SK-N-SH (cell line): ENCODE measurements around the gene TBC1D1. TPM values are rescaled to one million over a fixed set of nuclear protein-coding genes. Genes with fewer than 3 reads are reported as not detected.

Experiments used
- CTCF ChIA-PET: fragments of 300-600, 350-600 bp; formaldehyde crosslinking; extraction: SDS; loops from one replicate; lab custom pipeline; 2021; lab: Yijun Ruan, JAX
- POLR2A ChIA-PET: fragments of 350-600 bp; sonication (Branson Sonifier 250); formaldehyde crosslinking; extraction: SDS; loops from one replicate; lab custom pipeline; 2020; ENCODE audit warnings: antibody characterized with exemption, inconsistent platforms; lab: Yijun Ruan, JAX
- DNase-seq: peaks from one replicate; pipeline ENCODE4 v3.0.0; 2012
- H2AFZ ChIP-seq: fragments of 200-600 bp; sonication (generic); 2 replicates; pipeline ENCODE4 v1.8.1; 2016; ENCODE audit warnings: antibody characterized with exemption, mild to moderate bottlenecking, low read depth
- H3F3A ChIP-seq: fragments of 200-600 bp; sonication (generic); replicated peaks from 2 replicates; pipeline ENCODE3; 2016; ENCODE audit warnings: antibody characterized with exemption, mild to moderate bottlenecking; ENCODE audit not compliant: insufficient read depth
- H3K27ac ChIP-seq, 2 experiments: fragments of 200-500 bp in 1 of 2; fragments of 200-600 bp in 1 of 2; sonication (Bioruptor generic) in 1 of 2; sonication (generic), shearing (Covaris generic) in 1 of 2; 2 replicates each; pipeline versions ENCODE4 v1.5.1 to v1.6.1; 2014 to 2016; ENCODE audit warnings: low read depth in 2 of 2, inconsistent platforms in 1 of 2, low read length in 1 of 2, mild to moderate bottlenecking in 1 of 2, mixed read lengths in 1 of 2
- H3K27me3 ChIP-seq: fragments of 200-600 bp; sonication (generic), shearing (Covaris generic); 2 replicates; pipeline ENCODE4 v1.6.1; 2016; ENCODE audit warnings: mixed run types; ENCODE audit not compliant: insufficient read depth
- H3K36me3 ChIP-seq, 2 experiments: fragments of 200-500 bp in 1 of 2; fragments of 200-600 bp in 1 of 2; sonication (Bioruptor generic) in 1 of 2; sonication (generic) in 1 of 2; replicated peaks in 1 of 2; 2 replicates each; pipeline versions ENCODE3 to v1.5.1; 2014 to 2016; ENCODE audit warnings: low read length in 1 of 2, mild to moderate bottlenecking in 1 of 2; ENCODE audit not compliant: insufficient read depth in 2 of 2, control insufficient read depth in 1 of 2
- H3K4me1 ChIP-seq, 2 experiments: fragments of 200-500 bp in 1 of 2; fragments of 200-600 bp in 1 of 2; sonication (Bioruptor generic) in 1 of 2; sonication (generic), shearing (Covaris generic) in 1 of 2; 2 replicates each; pipeline versions ENCODE4 v1.5.1 to v1.6.1; 2014 to 2016; ENCODE audit warnings: low read depth in 1 of 2, low read length in 1 of 2, mixed run types in 1 of 2; ENCODE audit not compliant: insufficient read depth in 2 of 2, control insufficient read depth in 1 of 2
- H3K4me2 ChIP-seq: fragments of 200-600 bp; sonication (generic), shearing (Covaris generic); 2 replicates; pipeline ENCODE4 v1.6.1; 2017; ENCODE audit warnings: mixed run types
- H3K4me3 ChIP-seq, 2 experiments: fragments of 200-500 bp in 1 of 2; fragments of 200-600 bp in 1 of 2; sonication (Bioruptor generic) in 1 of 2; sonication (generic), shearing (Covaris generic) in 1 of 2; 2 replicates each; pipeline versions ENCODE4 v1.5.1 to v1.8.1; 2014 to 2016; ENCODE audit warnings: low read depth in 2 of 2, inconsistent platforms in 1 of 2, low read length in 1 of 2, mild to moderate bottlenecking in 1 of 2, mixed read lengths in 1 of 2, moderate library complexity in 1 of 2
- H3K79me2 ChIP-seq: fragments of 200-600 bp; sonication (generic); 2 replicates; pipeline ENCODE4 v1.8.1; 2017; ENCODE audit warnings: mild to moderate bottlenecking; ENCODE audit not compliant: insufficient read depth
- H3K9ac ChIP-seq: fragments of 200-600 bp; sonication (generic); 2 replicates; pipeline ENCODE4 v1.6.1; 2017; ENCODE audit warnings: mixed run types
- H3K9me2 ChIP-seq: fragments of 200-600 bp; sonication (generic); 2 replicates; pipeline ENCODE4 v1.6.1; 2017; ENCODE audit warnings: mixed run types
- H3K9me3 ChIP-seq: fragments of 200-600 bp; sonication (generic); 2 replicates; pipeline ENCODE4 v1.6.1; 2017; ENCODE audit warnings: mixed run types, mild to moderate bottlenecking, moderate library complexity
- H4K20me1 ChIP-seq: fragments of 200-600 bp; sonication (generic); 2 replicates; pipeline ENCODE4 v1.6.1; 2017; ENCODE audit warnings: mild to moderate bottlenecking, mixed run types; ENCODE audit not compliant: insufficient read depth
- CHD2 ChIP-seq: fragments of 150-350 bp; IDR thresholded peaks from 2 replicates; pipeline ENCODE4 v1.6.1; 2018; ENCODE audit warnings: low read length; ENCODE audit not compliant: partially characterized antibody
- CTCF ChIP-seq: fragments of 200-600 bp; sonication (generic); IDR thresholded peaks from 2 replicates; pipeline ENCODE4 v1.6.1; 2017; ENCODE audit warnings: antibody characterized with exemption, mild to moderate bottlenecking, moderate library complexity
- EP300 ChIP-seq, 2 experiments: IDR thresholded peaks; 2 replicates each; pipeline versions ENCODE4 v1.4.0 to v1.6.1; 2012; ENCODE audit warnings: borderline replicate concordance in 1 of 2, low read depth in 1 of 2, low read length in 1 of 2
- EZH2phosphoT487 ChIP-seq: fragments of 200-600 bp; sonication (generic); IDR thresholded peaks from 2 replicates; pipeline ENCODE4 v1.6.1; 2017; ENCODE audit warnings: low read depth, mixed run types, mild to moderate bottlenecking, antibody characterized with exemption, moderate library complexity, borderline replicate concordance
- FOSL2 ChIP-seq: IDR thresholded peaks from 2 replicates; pipeline ENCODE4 v1.4.0; 2012; ENCODE audit warnings: low read depth, mild to moderate bottlenecking, moderate library complexity, borderline replicate concordance
- GATA2 ChIP-seq: sonication (generic); formaldehyde crosslinking; IDR thresholded peaks from 2 replicates; pipeline ENCODE4 v1.5.0; 2020; ENCODE audit warnings: mild to moderate bottlenecking, missing genetic modification reagents
- IRF3 ChIP-seq: fragments of 150-350 bp; IDR thresholded peaks from 2 replicates; pipeline ENCODE4 v1.6.1; 2016; ENCODE audit warnings: mild to moderate bottlenecking, low read depth, low read length
- MAX ChIP-seq: IDR thresholded peaks from 2 replicates; pipeline ENCODE4 v1.4.0; 2012; ENCODE audit warnings: low read depth
- NFIC ChIP-seq: IDR thresholded peaks from 2 replicates; pipeline ENCODE4 v1.4.0; 2012; ENCODE audit warnings: borderline replicate concordance
- REST ChIP-seq: IDR thresholded peaks from 2 replicates; pipeline ENCODE4 v1.6.1; 2012; ENCODE audit warnings: mild to moderate bottlenecking, low read depth, low read length, moderate library complexity
- RFX5 ChIP-seq: IDR thresholded peaks from 2 replicates; pipeline ENCODE4 v1.6.1; 2012; ENCODE audit warnings: mild to moderate bottlenecking, improper control_type of control experiment, low read length
- USF1 ChIP-seq: IDR thresholded peaks from 2 replicates; pipeline ENCODE4 v1.4.0; 2012; ENCODE audit warnings: low read depth, borderline replicate concordance
- USF2 ChIP-seq: fragments of 150-350 bp; IDR thresholded peaks from 2 replicates; pipeline ENCODE4 v1.6.1; 2017; ENCODE audit warnings: antibody characterized with exemption, low read length, low read depth, borderline replicate concordance
- WGBS: methylation state at CpG from one replicate; pipeline ENCODE4 v1.1.6; 2017; ENCODE audit warnings: low lambda C conversion rate; 5-methylcytosine and 5-hydroxymethylcytosine counted together
- polyA plus RNA-seq, 3 experiments: library from polyadenylated mRNA; depleted of rRNA; stranded (reverse); fragments of >200 nt; gene quantifications; 2 replicates each; pipeline ENCODE4 v1.2.3, GENCODE V29; 2012

The TBC1D1 gene
- polyA plus RNA-seq, 1 of the 3 experiments (the other 2 are of a cell fraction) = 29.8 TPM

GRCh38 chr4:38045289-38045988 lies 154.6 kb downstream of the TBC1D1 start:
- TF ChIP-seq CTCF (no peak), EP300 (IDR thresholded peaks at IDR 0.05; ENCODE audit: borderline replicate concordance in 1 of 2, low read depth in 1 of 2, low read length in 1 of 2) (no peak), IRF3 (no peak), NFIC (no peak), GATA2 (CRISPR knock-in tag) (no peak), EZH2phosphoT487 (no peak), MAX (no peak), CHD2 (no peak), FOSL2 (no peak), USF2 (no peak), REST (no peak), USF1 (no peak), RFX5 (no peak)
- H3K9me3 ChIP-seq = no peaks in the 10 kb centered on the region
- no peaks in the 10 kb centered on the region for H3F3A ChIP-seq
- H3K27ac ChIP-seq = no peak overlapping the region
- ChIA-PET CTCF (interaction anchor here (0.9 to 1.8 kb wide), 5 partner anchors 15 to 442 kb away, joined by 3 to 6 read pairs (median 5); no protein-coding TSS in a partner anchor), POLR2A (no interaction called here)
- H3K4me1 ChIP-seq = no peaks in the 10 kb centered on the region
- H4K20me1 ChIP-seq = no peaks in the 10 kb centered on the region
- no peak overlapping the region for H2AFZ ChIP-seq
- peaks cover 7 to 19% of the 10 kb centered on the region in 2 experiments for H3K36me3 ChIP-seq
- H3K27me3 ChIP-seq = no peaks in the 10 kb centered on the region
- no peak overlapping the region for H3K4me2 ChIP-seq
- no peaks in the 10 kb centered on the region for H3K79me2 ChIP-seq
- no peak overlapping the region for H3K9ac ChIP-seq
- H3K9me2 ChIP-seq = no peaks in the 10 kb centered on the region
- 94% methylated on average over 8 of the region's 8 CpGs for WGBS
- no peak overlapping the region for H3K4me3 ChIP-seq
- no peak for DNase-seq
